GM19099 (cell line): ENCODE measurements around the gene TBCC.

Experiments used
- POLR2A ChIP-seq: IDR thresholded peaks from 3 replicates; pipeline ENCODE4 v1.6.1; 2011; ENCODE audit warnings: low read depth; ENCODE audit not compliant: insufficient read length; ENCODE audit errors: extremely low read depth

The TBCC gene

DNA sequence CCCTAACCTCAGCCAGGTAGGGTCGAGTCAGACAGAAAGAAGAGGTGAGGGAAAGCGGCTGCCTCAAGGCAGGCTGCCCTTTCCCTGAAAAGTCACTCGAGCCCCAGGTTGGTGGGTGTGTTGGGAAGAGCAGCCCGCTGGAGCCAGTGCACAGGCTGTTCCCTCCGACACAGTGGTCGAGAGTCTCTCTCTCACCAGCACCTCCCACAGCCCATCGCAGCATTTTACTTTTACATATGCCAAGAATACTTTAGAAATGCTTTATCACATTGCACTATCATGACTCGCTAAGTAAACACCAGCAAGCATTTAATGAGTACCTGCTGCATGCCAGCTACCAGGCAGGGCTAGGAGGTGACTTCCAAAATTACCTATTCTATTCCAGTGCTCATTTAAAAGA lies 25.2 kb downstream of the TBCC start:
- TF ChIP-seq POLR2A, result no peak

DNA sequence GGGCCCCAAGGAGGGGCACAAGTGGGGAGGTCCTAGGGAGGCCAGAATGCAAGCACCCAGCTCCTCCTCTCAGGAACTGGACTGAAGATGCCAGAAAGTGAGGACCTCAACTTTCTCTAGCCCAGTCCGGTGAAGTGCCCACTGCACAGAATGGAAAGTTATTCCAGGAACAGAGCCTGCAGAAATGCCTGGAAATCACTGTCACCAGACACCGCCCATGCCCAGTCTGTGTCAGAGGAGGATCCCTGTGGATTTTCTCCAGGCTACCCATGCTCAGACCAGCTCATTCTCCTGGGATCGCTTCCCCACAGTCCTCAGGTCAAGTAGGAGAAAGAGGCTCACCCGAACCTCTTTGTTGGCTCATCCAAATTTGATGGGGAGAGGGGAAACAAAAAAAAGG lies 30.0 kb downstream of the TBCC start:
- no peak for TF ChIP-seq POLR2A

DNA sequence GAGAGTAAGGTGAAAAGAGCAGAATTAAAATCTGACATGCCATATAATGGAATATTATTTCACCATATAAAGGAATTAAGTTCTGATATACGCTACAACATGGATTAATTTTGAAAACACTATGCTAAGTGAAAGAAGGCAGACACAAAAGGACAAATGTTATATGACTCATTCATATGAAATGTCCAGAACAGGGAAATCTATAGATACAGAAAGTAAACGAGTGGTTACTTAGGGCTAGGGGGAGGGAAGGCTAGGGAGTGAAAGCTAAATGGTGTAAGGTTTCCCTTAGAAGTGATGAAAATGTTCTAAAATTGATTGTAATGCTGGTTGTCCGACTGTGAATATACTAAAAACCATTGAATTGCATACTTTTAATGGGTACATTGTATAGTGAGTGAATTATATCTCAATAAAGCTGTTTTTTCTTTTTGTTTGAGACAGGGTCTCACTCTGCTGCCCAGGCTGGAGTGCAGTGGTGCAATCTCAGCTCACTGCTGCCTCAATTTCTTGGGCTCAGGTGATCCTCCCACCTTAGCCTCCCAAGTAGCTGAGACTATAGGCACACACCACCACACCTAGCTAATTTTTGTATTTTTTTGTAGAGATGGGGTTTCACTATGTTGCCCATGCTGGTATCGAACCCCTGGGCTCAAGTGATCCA lies 31.7 kb downstream of the TBCC start:
- no peak for TF ChIP-seq POLR2A

GRCh38 chr6:42711930-42712329 lies 34.0 kb downstream of the TBCC start:
- TF ChIP-seq POLR2A, result no peak

- TF ChIP-seq POLR2A, result no peak
Measured at GRCh38 chr6:42710316-42710715, 35.6 kb downstream of the TBCC start.

- no peak for TF ChIP-seq POLR2A
Measured at GRCh38 chr6:42709871-42710270, 36.0 kb downstream of the TBCC start.

- TF ChIP-seq POLR2A, result no peak
Measured at GRCh38 chr6:42708096-42708495, 37.8 kb downstream of the TBCC start.

- TF ChIP-seq POLR2A, result no peak
Measured at GRCh38 chr6:42707595-42707994, 38.3 kb downstream of the TBCC start.

GRCh38 chr6:42704937-42705374 lies 40.9 kb downstream of the TBCC start:
- TF ChIP-seq POLR2A, result no peak

- TF ChIP-seq POLR2A, result no peak
Measured at GRCh38 chr6:42704251-42704936, 41.5 kb downstream of the TBCC start.

DNA sequence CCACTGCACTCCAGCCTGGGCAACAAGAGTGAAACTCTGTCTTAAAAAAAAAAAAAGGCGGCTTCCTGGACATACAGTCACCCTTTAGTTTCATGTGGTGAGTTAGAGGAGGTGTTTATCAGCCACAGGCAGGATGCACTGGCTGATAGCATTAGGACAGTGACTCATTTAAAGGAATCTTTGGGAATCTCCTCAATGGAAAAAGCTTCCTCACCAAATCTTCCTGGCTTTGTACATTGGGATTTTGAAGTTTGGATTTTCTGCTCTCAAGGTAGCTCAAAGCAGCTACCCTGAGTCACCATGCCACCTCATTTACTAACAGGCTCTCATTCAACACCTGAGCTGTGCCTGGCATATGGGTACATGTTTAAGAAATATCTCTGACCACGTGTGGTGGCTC lies 43.7 kb downstream of the TBCC start:
- TF ChIP-seq POLR2A, result no peak

DNA sequence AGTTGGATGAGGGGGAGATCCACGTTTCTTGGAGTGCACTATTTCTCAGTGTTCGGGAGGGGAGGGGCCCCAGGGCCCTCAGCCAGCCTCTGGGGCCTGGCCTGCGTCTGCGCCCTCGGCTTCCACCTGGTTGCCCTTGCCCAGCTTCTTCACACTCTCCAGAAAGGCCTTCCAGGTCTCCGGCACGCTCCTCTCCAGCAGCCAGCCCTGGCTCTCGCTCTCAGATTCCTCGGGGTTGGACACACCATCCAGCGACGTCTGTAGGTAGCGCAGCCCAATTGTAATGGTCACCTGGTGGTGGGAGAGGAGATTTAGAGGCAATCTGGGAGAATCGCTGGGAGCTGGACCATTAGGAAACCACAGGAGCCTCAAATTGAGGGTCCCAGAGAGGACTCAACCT lies 47.7 kb downstream of the TBCC start:
- no peak for TF ChIP-seq POLR2A

- no peak for TF ChIP-seq POLR2A
Measured at GRCh38 chr6:42697268-42697655, 48.6 kb downstream of the TBCC start.

- TF ChIP-seq POLR2A, result no peak
Measured at GRCh38 chr6:42696526-42697267, 49.2 kb downstream of the TBCC start.

DNA sequence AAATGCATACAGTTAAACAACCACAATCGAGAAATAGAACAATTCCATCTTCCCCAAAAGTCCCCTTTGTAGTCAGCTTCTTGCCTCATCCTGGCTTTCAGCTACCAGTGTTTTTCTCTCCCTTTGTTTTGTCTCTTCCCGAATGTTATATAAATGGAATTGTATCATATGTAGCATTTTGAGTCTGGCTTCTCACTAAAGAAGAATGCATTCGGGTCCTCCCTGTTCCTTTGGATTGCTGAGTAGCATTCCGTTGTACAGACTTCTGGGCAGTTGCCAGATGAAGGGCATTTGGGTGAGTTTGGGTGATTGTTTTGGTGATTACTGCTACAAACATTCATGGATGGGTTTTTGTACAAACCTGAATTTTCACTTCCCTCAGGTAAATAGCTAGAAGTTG lies 51.3 kb downstream of the TBCC start:
- TF ChIP-seq POLR2A, result no peak
